Activated B cell treated with CpG ODN at 0.5 μM for 24 hours (primary cell): Measurements from ENCODE around the gene ADGRF5. TPM values are rescaled to one million over a fixed set of nuclear protein-coding genes. Genes with fewer than 3 reads are reported as not detected.

Experiments used
- ATAC-seq: fragments of 200-7000 bp; cut with Tn5 transposase; one replicate; pipeline ENCODE4 v1.10.0; 2021; ENCODE audit warnings: low read depth, mild to moderate bottlenecking, moderate library complexity
- CTCF ChIA-PET: fragments of 350-600 bp; sonication (Branson Sonifier 250); formaldehyde crosslinking; loops from one replicate; lab custom pipeline; 2021; ENCODE audit warnings: antibody characterized with exemption; lab: Charles Lee
- POLR2A ChIA-PET: fragments of 350-600 bp; sonication (Branson Sonifier 250); formaldehyde crosslinking; loops from one replicate; lab custom pipeline; 2021; ENCODE audit warnings: antibody characterized with exemption; lab: Charles Lee
- DNase-seq: peaks from one replicate; pipeline ENCODE4 v3.0.0; 2022
- H3K27ac Mint-ChIP-seq: one replicate; pipeline ENCODE4 v1.8.0; 2020; ENCODE audit warnings: mixed read lengths
- H3K27me3 Mint-ChIP-seq: one replicate; pipeline ENCODE4 v1.8.0; 2021; ENCODE audit warnings: mixed read lengths
- H3K36me3 Mint-ChIP-seq: one replicate; pipeline ENCODE4 v1.8.0; 2021; ENCODE audit warnings: low read depth, mixed read lengths
- H3K4me1 Mint-ChIP-seq: one replicate; pipeline ENCODE4 v1.8.0; 2021; ENCODE audit warnings: mixed read lengths
- H3K4me3 Mint-ChIP-seq: one replicate; pipeline ENCODE4 v1.8.0; 2020; ENCODE audit warnings: mild to moderate bottlenecking, mixed read lengths
- H3K9me3 Mint-ChIP-seq: one replicate; pipeline ENCODE4 v1.8.0; 2020; ENCODE audit warnings: mixed read lengths
- CTCF ChIP-seq: fragments of 200-600 bp; IDR thresholded peaks from one replicate; pipeline ENCODE4 v1.8.0; 2022; ENCODE audit warnings: antibody characterized with exemption, mild to moderate bottlenecking
- intact Hi-C: fragments of 100-400 bp; cut with micrococcal nuclease; formaldehyde crosslinking; loops from one replicate; pipeline ENCODE4 v1.15.1; 2024
- total RNA-seq: library from RNA; stranded (reverse); gene quantifications from 2 replicates; pipeline ENCODE4 v1.2.3, GENCODE V29; 2022

ADGRF5 gene
- total RNA-seq, 1 donor from 2014 or later, result not detected

- H3K27me3 Mint-ChIP-seq, result peaks cover 3% of the 10 kb centered on the region
- no peak for TF ChIP-seq CTCF
- DNase-seq, result no peak
- no peak for ATAC-seq
- intact Hi-C loops, result no loop called here
- no peaks in the 10 kb centered on the region for H3K4me1 Mint-ChIP-seq
- no peak overlapping the region for H3K27ac Mint-ChIP-seq
- POLR2A ChIA-PET, result no interaction called here
- CTCF ChIA-PET, result no interaction called here
- H3K36me3 Mint-ChIP-seq, result no peaks in the 10 kb centered on the region
- no peaks in the 10 kb centered on the region for H3K9me3 Mint-ChIP-seq
- H3K4me3 Mint-ChIP-seq, result no peak overlapping the region
Measured at GRCh38 chr6:46940433-46941226, 18.9 kb upstream of the ADGRF5 start.

DNA sequence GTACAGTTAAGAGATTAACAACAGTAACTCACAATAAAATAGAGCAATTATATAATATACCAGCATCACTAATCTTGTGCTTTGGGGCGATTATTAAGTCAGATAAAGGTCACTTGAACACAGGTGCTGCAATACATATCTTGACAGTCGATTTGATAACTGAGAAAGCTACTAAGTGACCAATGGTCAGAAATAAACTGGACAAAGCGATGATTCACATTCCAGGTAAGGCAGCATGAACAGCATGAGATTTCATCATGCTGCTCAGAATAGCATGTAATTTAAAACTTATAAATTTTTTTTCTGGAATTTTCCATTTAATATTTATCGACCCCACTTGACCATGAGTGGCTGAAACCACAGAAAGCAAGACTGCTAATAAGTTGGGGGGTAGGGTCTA is 15.9 kb upstream of the ADGRF5 start:
- Mint-ChIP-seq H3K27ac (no peak overlapping the region), H3K36me3 (no peaks in the 10 kb centered on the region), H3K4me1 (no peaks in the 10 kb centered on the region), H3K27me3 (peaks cover 5% of the 10 kb centered on the region), H3K4me3 (no peak overlapping the region), H3K9me3 (no peaks in the 10 kb centered on the region)
- ATAC-seq, result no peak
- POLR2A ChIA-PET, result no interaction called here
- DNase-seq, result no peak
- intact Hi-C loops, result no loop called here
- CTCF ChIA-PET, result no interaction called here
- TF ChIP-seq CTCF, result no peak

- no peak for ATAC-seq
- Mint-ChIP-seq H3K36me3 (no peaks in the 10 kb centered on the region), H3K4me3 (no peak overlapping the region), H3K4me1 (no peaks in the 10 kb centered on the region), H3K27me3 (peaks cover 5% of the 10 kb centered on the region), H3K27ac (no peak overlapping the region), H3K9me3 (no peaks in the 10 kb centered on the region)
- TF ChIP-seq CTCF, result no peak
- DNase-seq, result no peak
- CTCF ChIA-PET, result no interaction called here
- POLR2A ChIA-PET, result no interaction called here
- intact Hi-C loops, result no loop called here
Measured at GRCh38 chr6:46935687-46936086, 13.9 kb upstream of the ADGRF5 start.

- H3K4me1 Mint-ChIP-seq, result no peaks in the 10 kb centered on the region
- no peaks in the 10 kb centered on the region for H3K9me3 Mint-ChIP-seq
- H3K4me3 Mint-ChIP-seq, result no peak overlapping the region
- H3K27me3 Mint-ChIP-seq, result peaks cover 2% of the 10 kb centered on the region
- ATAC-seq (no peak), DNase-seq (no peak)
- intact Hi-C loops, result no loop called here
- TF ChIP-seq CTCF, result no peak
- no peaks in the 10 kb centered on the region for H3K36me3 Mint-ChIP-seq
- no peak overlapping the region for H3K27ac Mint-ChIP-seq
- CTCF ChIA-PET, result no interaction called here
- POLR2A ChIA-PET, result no interaction called here
Measured at GRCh38 chr6:46933751-46934150, 12.0 kb upstream of the ADGRF5 start.

- POLR2A ChIA-PET, result no interaction called here
- Mint-ChIP-seq H3K36me3 (no peaks in the 10 kb centered on the region), H3K27me3 (peaks cover 2% of the 10 kb centered on the region), H3K27ac (no peak overlapping the region), H3K4me3 (no peak overlapping the region), H3K4me1 (no peaks in the 10 kb centered on the region), H3K9me3 (no peaks in the 10 kb centered on the region)
- intact Hi-C loops, result no loop called here
- TF ChIP-seq CTCF, result no peak
- CTCF ChIA-PET, result no interaction called here
- ATAC-seq, result no peak
- no peak for DNase-seq
Measured at GRCh38 chr6:46932526-46933319, 11.0 kb upstream of the ADGRF5 start.
